Epidermal melanocyte (primary cell): ENCODE data around the gene RNF223.
"Not testable (repeated sequence)": the region's sequence is repeated elsewhere in the genome, so short reads cannot be mapped to it uniquely, and the experiment has no call there.

ENCODE experiments used
- DNase-seq: peaks from one replicate; pipeline ENCODE4 v3.0.0; 2011; ENCODE audit warnings: low spot score; ENCODE audit not compliant: insufficient read length

The RNF223 gene

GRCh38 chr1:1060281-1061000 lies 13.7 kb downstream of the RNF223 start:
- no peak for DNase-seq

- DNase-seq = peak; percentile 98
These were observed 14.4 kb downstream of the RNF223 start for GRCh38 chr1:1059494-1060280.

DNA sequence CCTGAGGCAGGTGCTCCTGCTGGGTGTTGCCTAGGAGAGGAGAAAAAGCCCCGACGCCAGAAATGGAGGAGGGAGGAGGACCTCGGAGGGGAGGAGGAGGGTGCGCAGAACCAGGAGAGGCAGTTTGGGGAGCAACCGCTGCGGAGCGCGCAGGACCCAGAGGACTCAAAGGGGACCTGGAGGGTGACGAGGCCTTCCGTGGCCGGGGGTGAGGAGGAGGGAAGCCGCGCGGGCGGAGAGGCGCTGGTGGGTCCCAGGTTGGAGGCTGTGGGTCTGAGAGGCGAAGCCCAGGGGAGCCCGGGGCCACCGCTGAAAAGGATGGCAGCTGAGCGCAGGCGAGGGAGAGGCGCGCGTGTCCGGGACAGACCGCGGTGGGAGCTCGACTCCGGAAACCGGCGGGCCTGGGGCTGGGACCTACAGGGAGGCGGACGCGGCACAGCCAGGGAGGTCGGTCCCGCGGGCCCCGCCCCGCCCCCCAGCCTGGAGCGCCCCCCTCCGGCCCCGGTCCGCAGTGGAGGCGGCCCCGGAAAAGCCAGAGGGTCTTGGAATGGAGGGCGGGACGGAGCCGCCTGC lies 15.1 kb downstream of the RNF223 start:
- no peak for DNase-seq

DNA sequence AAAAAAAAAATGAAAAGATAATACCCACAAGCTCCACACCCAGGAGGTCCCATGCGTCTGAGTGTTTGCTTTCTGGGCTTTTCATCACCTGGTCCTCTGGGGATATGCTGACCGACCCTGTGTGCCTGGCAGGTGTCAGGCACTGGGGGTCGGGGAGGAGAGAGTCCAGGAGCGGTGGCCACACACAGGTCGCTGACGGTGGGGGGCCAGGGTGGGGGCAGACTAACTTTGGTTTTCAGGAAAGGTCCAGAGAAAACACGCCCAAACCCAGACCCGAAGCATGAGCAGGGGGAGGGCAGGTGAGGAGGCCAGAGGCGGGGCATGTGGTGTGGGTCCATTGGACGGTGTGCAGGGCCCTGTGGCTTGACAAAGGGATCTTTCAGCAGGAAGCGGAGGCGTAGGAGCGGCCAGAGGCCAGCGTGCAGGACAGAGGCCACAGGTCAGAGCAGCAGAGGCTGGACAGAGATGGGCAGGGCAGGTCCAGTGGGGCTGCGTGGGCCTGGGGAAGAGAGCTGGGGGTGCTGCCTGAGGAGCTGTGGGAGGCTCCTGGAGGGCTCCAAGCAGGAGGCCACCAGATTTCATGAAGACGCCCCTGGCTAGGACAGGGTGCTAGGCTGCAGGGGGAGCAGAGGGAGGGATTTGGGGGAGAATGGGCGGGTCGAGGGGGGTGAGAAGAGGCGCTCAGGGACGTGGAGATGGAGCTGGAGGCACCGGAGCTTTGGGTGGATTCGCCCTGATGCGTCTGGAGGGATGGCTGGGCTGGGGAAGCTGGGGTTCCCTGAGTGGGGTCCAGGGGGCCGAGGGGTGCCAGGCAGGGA lies 15.8 kb downstream of the RNF223 start:
- DNase-seq = no peak

GRCh38 chr1:1057769-1058087 lies 16.4 kb downstream of the RNF223 start:
- not testable (repeated sequence) for DNase-seq

- no peak for DNase-seq
These were observed 18.0 kb downstream of the RNF223 start for GRCh38 chr1:1055841-1056736.

GRCh38 chr1:1054971-1055370 lies 19.1 kb downstream of the RNF223 start:
- no peak for DNase-seq

- no peak for DNase-seq
These were observed 19.9 kb downstream of the RNF223 start for GRCh38 chr1:1054099-1054700.

- no peak for DNase-seq
These were observed 20.4 kb downstream of the RNF223 start for GRCh38 chr1:1053682-1054081.

DNA sequence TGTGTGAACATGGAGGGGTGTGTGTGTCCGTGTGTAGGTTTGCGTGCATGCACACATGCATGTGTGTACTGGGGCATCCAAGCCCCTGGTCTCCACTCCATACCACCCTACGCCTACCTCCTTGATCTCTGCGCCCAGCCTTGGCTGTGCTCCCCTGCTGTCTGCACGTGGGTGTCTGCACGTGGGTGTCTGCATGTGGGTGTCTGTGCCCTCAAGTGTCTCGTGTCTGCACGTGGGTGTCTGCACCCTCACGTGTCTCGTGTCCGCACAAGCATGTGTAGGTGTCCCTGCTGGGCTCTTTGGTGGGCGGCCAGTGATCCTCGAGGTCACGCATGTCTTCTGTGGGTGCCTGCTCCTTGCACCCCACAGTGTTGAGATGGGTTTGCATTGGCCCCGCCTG lies 21.1 kb downstream of the RNF223 start:
- DNase-seq = no peak

DNA sequence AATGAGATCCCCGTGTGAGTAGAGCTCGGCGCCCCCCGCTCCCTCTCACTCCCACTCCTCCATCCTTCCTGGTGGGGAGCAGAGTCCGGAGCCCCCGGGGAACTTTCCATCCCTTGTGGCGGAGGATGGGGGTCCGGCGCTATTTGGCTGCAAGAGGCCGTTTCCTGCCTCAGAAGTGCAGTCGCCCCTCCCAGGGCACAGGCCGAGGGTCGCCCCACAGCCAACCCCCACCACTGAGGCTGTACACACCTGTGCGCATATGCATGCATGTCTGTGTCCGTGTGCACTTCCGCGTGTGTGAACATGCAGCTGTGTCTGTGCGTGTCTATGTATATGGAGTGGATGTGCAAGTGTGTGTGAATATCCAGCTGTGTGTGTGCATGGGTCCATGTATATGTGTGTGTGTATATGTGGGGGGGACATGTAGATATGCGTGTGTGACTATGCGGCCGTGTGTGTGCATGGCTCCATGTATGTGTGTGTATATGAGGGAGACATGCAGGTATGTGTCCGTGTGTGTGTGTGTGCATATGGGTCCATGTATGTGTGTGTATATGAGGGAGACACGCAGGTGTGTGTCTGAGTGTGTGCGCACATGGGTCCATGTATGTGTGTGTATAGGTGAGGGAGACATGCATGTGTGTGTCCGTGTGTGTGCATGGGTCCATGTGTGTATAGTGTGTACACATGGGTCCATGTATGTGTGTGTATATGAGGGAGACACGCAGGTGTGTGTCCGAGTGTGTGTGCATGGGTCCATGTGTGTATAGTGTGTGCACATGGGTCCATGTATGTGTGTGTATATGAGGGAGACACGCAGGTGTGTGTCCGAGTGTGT lies 21.9 kb downstream of the RNF223 start:
- DNase-seq = no peak

GRCh38 chr1:1051127-1051810 lies 22.8 kb downstream of the RNF223 start:
- DNase-seq = no peak

DNA sequence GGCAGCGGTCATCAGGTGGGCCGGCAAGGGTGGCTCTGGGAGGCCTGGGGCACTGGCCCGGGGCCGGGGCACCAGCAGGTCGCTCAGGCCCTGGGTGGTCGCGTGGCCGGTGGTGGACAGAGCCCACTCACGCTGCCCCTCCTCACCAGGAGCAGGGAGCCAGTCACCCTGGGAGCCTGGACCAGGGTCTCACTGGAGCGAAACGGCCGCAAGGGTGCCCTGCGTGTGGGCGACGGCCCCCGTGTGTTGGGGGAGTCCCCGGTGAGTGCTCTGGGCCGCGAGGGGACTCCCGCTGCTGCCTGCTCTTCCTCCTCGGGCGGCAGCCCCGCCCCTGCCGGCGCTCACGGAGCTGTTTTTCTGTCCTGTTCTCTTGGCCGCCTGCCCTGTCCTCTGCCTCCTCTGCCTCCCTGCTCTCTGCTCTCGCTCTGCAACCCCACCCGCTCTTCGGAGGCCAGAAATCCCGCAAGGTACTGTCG lies 23.5 kb downstream of the RNF223 start:
- DNase-seq = no peak

- no peak for DNase-seq
These were observed 24.6 kb downstream of the RNF223 start for GRCh38 chr1:1049318-1050165.

GRCh38 chr1:1048765-1049164 lies 25.3 kb downstream of the RNF223 start:
- DNase-seq = no peak

- no peak for DNase-seq
These were observed 26.1 kb downstream of the RNF223 start for GRCh38 chr1:1047963-1048362.

DNA sequence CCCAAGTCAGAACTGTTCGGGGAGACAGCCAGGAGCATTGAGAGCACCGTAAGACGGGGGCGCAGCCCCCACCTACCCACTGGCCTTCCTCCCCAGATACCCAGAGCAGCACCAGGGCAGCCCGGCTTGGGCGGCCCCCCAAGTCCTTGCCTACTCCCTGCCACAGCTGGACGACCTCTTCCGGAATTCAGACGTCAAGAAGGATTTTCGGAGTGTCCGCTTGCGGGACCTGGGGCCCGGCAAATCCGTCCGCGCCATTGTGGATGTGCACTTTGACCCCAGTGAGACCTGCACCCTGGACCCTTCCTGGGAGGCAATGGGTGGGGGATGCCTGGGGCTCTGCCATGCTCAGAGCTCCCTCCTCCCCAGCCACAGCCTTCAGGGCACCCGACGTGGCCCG lies 26.7 kb downstream of the RNF223 start:
- DNase-seq = no peak

DNA sequence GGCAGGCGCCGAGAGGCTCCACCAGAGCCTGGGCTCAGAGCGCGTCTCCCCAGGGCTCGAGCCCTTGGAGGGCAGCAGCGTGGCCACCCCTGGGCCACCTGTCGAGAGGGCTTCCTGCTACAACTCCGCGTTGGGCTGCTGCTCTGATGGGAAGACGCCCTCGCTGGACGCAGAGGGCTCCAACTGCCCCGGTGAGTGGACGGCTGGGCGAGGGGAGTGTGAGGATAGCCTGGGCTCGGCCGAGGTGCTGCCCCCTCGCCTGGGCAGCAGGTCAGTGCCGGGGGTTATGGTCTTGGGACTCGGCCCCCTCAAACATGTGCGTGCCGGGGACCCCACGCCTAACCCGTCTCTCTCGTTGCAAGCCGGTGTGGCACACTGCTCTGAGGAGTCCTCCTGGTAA lies 27.3 kb downstream of the RNF223 start:
- no peak for DNase-seq
